Fibroblast of pulmonary artery (primary cell): Measurements from ENCODE around the gene TES.

ENCODE experiments used
- DNase-seq: peaks from one replicate; pipeline ENCODE4 v3.0.0-alpha.2; 2010; ENCODE audit warnings: low read depth
- H3K4me3 ChIP-seq: replicated peaks from 2 replicates; pipeline ENCODE4 v1.5.1; 2011; ENCODE audit warnings: low read depth, mild to moderate bottlenecking, control low read depth, low read length, moderate library complexity
- CTCF ChIP-seq: IDR thresholded peaks from 2 replicates; pipeline ENCODE4 v1.5.1; 2011; ENCODE audit warnings: mild to moderate bottlenecking, control low read depth, low read length, inconsistent platforms; ENCODE audit errors: missing control alignments

Gene TES

DNA sequence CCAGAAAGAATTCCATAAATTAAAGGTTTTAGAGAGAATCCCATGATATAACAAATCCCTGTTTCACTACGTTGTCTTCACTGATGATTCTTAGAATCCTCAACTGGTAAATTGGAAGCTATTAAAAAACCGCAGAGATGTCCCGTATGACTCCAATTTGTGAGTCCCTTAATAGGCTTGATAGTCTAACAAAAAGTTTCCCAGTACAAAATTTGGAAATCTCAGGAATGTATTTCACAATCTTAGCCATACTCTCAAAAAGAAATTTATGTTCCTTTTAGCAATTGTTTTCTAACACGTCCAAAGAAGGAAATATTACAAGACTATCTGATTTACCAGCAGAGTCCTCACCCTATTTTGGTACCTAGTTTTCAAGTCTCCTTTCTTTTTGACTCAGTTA lies 2.5 kb downstream of the TES start:
- DNase-seq = peak; percentile 72
- H3K4me3 ChIP-seq = peak overlapping the region; percentile 80
- no peak for TF ChIP-seq CTCF

DNA sequence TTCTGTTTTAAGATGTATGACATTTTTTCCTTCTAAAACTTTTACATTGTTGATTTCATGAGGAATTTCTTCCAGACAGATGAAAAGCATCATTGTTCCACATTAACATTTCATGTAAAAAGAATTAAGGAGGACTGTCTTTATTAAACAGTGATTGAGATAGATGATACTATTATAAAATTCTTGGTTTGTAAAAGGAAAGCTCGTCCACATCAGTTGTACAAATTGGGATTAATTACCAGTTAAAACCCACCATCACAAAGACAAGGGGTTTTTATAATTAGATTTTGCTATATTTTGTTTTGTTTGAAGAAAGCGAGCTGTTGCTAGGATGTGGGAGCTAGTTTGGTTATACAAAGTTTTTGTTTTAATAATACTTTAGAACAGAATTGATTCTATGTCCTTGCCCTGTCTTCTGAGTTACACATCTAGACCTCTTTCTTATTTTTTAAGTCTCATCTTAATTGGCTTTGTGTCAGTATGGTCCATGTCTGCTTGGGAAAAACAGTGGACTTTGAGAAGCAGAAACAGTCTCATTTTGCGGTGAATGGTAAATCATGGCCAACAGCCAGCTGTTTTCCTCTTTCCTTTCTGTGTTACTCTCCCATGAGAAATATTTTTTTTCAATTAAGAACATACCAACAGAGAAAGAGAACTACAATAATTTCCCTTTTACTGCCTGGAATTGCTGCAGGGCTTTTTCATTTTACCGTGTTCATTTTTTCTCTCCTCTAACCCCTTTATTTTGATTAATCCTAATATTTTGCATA lies 3.2 kb downstream of the TES start:
- peak; percentile 79 for DNase-seq
- H3K4me3 ChIP-seq = peak overlapping the region; percentile 24

DNA sequence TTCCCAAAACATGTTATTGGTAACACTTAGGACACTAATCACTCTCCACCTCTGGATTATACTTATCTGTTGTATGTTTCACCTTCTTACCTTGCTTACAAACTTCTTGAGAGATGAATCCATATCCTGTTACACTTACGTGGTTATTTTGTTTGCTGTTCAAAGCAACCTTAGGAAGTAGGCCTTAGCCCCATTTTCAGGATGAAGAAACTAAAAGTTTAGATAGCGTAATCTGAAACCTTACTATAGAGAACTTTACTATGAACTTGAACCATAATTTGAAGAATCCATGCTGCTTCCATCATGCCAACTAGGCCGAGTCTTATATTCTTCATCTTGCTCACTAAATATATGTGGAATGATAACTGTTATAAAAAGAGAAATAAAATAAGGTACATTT lies 4.6 kb downstream of the TES start:
- H3K4me3 ChIP-seq = no peak overlapping the region
- no peak for TF ChIP-seq CTCF
- no peak for DNase-seq

More for the DNA sequence above, 3.2 kb downstream of the TES start:
- no peak for TF ChIP-seq CTCF

DNA sequence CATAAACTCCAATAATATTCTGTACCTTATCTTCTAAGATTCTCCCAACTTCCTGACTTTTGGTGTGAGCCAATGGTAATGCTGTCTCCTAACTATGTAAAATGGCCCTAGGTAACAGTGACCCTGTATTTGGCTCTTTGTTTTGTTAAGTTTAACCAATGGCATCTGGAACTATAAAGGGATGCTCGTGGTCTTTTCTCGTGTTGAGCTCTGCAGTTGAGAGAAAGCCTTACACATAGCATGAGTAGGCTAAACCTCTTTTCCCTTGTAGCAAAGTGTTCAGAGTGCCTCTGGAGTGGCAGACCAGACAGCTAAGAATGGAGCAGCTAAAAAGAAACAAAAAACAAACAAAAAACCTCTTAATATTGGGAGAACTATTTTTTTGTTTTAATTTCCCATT lies 5.2 kb downstream of the TES start:
- TF ChIP-seq CTCF = no peak
- no peak overlapping the region for H3K4me3 ChIP-seq
- DNase-seq = no peak

DNA sequence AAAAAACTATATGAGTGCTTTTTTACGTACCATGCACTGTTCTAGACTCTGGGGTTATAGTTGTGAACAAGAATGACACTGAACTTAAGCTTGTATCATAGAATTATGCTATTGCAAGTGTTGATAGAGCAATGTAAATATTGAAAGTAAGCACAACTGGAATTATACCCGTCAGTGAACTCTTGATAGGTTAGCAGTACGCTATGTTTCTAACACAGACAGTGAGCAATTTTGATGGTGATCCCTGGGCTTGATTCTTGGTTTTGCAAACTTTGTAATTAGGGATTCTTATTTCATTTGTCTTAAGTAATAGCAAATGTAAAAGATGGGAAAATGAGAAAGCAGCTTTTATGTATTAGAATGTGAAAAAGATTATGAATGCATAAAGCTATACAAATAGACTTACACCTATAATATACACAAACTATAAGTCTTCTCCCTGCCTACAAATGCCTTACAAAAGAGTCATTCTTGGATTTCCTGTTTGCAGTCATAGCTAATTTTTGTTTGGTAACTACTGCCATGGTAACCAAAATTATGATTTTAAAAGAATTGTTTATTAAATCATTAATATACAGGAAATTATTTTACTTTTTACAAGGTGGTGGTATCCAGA lies 6.7 kb downstream of the TES start:
- DNase-seq = peak; percentile 65
- TF ChIP-seq CTCF = no peak
- no peak overlapping the region for H3K4me3 ChIP-seq

GRCh38 chr7:116218051-116218645 lies 7.8 kb downstream of the TES start:
- TF ChIP-seq CTCF = no peak
- H3K4me3 ChIP-seq = peak overlapping the region; percentile 23
- DNase-seq = peak; percentile 83
